Pulmonary artery endothelial cell (primary cell): ENCODE measurements around the gene PASK. TPM values are rescaled to one million over a fixed set of nuclear protein-coding genes. Genes with fewer than 3 reads are reported as not detected.

ENCODE experiments used
- DNase-seq: peaks from one replicate; pipeline ENCODE4 v3.0.0-alpha.2; 2011; ENCODE audit warnings: low read depth, low spot score
- total RNA-seq: library from RNA; depleted of rRNA; stranded (reverse); fragments of >200 nt; gene quantifications from 2 replicates; pipeline ENCODE4 v1.2.3, GENCODE V29; 2014

Gene PASK
- total RNA-seq, 1 donor from 2014 or later: 5.5 TPM

- no peak for DNase-seq
Observed at GRCh38 chr2:241180495-241180894, 31.2 kb upstream of the PASK start.

DNA sequence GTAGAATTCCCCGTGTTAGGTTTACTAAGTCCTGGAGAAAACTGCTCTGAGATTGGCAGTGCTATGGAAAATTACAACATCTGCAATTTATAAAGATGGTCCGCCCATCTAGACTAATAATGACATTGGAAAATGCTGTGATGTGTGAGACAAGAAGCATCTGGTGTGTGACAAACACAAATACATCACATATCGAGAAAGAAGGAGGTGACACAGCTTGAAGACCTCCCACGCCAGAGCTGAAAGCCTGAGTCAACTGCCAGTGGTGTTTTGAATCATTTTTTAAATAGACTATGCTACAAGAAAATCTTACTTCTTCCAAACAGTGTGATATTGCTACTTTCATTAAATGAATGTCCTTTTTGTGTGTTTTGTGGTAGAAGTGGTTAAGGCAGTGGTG, 30.6 kb upstream of the PASK start:
- DNase-seq: no peak

DNA sequence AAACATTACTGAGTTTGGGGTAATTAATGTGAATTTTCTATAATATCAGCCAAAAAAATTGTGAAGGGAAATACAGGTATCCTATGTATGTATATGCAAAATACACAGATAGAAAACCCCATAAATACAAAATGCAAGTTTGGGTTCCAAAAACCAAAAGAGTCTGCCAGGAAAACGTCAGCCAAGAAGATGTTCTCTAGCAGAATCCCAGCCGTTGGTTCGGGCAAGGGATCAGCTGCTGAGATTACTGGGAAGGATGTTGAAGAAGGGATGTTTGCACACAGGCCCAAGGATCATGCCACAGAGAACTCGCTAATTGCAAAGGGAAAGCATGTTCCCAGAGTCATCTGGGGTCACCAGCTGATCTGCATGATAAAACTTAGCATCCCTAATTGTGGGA, 29.7 kb upstream of the PASK start:
- no peak for DNase-seq

DNA sequence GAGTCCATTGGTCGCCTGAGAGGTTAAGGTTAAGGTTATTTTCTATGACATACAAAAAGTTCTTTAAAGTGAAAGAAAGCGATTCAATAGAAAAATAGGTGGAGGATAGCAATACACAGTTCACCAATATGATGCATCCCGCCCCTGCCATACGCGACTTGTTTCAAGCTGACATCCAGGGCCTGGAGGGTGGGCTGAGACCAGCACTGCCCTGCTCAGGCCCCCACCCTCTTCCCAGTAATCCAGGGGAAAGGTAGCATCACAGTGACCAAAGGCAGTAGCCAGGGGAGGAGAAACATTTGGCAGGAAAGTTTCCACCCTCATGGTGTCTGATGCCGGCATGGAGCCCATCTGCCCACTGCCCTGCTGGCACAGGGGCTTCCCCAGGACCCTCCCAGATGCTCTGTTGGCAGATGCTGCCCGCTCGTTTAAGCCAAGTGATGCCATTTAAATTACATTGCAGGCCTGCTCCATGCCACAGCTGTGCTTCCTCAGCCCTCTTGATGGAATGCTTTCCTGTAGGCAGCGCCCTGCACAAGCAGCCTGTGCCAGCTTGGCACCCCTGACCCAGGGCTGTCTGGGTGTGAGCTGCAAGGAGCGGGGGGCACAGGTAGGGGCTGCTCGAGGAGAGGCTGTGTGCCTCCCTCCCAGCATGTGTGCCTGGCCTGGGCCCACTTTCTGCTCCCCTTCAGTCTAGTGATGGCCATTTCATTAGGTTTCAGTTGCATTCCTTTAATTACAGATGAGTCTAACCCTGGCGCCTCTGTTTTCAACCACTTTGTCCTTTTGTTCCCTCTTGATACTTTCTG, 28.5 kb upstream of the PASK start:
- no peak for DNase-seq

DNA sequence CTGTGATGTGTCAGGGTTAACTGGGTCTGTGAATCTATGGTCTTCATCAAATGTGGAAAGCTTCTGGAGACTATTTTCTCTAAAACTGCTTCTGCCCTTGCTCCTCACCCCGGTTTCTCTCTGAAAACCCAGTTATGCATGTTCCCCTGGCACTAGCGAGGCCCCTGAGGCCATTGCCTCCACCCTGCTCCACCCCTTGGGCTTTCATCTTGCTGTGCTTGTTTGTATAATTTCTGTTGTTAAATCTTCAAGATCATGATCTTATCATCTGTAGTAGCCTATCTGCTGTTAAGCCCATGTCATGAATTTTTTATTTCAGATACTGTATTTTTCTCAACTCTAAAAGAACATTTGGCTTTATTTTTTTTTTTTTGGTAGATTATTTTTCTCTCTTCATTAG, 24.3 kb upstream of the PASK start:
- DNase-seq: no peak

DNA sequence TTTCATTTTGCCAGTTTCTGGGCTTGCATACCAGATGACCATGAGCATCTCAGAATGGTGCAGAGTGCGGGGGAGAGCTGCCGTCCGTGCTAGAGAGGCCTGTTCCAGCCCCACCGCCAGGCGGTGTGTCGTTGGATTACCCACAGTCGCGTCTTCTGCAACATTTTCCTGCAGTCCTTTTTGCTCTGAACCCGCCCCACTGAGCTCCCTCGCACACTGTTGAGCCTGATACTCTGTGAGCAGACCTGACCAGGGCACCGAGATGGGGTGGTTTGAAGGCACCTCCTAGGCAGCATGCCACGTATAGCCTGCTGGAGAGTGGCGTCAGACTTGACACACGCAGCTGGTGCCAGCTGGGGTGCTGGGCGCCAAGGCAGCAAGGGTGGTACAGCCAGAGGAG, 19.1 kb upstream of the PASK start:
- no peak for DNase-seq

- DNase-seq: no peak
Observed at GRCh38 chr2:241163601-241164118, 14.4 kb upstream of the PASK start.

DNA sequence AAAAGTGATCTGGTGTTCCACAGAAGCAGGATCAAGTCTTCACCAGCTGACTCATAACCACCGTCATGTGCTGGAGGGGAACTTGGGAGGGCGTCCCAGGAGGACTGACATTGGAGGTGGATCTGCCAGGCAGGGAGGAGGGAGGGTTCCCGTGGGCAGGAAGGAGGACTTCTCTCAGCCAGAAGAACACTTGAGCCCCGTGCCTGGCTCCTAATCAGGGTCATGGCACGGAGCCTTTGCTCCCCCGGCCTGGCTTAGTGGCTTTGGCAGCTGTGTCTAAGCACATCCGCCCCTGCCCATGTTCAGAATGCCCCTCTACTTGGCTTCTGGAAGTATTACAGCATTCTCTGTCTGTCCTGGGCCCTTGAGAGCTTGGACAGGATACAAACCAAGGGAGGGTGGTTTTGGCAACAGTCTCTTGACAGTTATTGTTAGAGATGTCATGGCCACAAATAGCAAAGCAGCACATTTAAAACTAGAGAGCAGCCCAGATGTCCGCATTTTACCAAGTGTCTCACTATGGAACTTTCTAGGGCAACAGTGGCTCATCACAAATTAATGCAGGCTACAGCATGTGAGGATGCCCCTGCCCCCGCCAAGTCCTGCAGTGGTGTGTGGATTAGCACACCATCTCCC, 12.5 kb upstream of the PASK start:
- no peak for DNase-seq

- DNase-seq: no peak
Observed at GRCh38 chr2:241160318-241160717, 11.0 kb upstream of the PASK start.

DNA sequence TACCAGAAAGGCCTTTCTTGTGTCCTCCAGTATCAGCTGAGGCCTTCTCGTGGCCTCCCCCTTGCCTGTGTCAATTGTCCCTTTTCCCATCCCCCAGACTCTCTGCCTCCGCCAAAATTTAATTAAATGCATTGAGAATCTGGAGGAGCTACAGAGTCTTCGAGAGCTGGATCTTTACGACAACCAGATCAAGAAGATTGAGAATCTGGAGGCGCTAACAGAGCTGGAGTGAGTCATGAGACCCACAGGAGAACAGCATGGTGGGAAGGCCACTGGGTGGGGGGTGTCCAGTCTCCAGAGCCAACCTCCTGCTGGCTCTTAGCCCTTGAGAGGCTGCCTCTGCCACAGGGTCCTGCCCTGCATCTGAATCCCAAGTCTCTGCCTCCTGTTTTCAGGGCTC, 9.8 kb upstream of the PASK start:
- DNase-seq: no peak

- DNase-seq: no peak
Observed at GRCh38 chr2:241158546-241158900, 9.3 kb upstream of the PASK start.

GRCh38 chr2:241157841-241158545, 8.7 kb upstream of the PASK start:
- no peak for DNase-seq

DNA sequence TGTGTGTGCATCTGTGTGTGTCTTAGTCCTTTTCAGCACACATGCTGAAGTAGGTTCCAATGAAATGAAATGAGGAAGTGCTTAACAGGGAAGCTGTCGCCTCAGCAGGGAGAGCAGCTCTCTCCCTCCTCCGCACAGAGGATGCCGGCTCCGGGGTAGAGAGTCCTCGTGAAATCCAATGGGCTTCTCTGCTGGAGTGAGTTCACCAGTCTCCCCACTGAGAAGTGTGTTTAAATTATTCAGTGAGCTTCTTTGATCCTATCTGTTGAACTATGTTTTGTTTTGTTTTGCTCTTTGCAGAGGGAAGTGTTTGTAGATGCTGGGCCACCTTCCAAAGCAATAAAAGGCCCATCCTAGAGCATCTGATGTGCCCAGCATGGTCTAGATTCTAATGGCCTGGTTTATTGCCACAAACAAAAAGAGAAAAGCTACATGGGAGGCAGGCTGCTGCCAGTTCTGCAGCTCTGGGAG, 7.7 kb upstream of the PASK start:
- no peak for DNase-seq

DNA sequence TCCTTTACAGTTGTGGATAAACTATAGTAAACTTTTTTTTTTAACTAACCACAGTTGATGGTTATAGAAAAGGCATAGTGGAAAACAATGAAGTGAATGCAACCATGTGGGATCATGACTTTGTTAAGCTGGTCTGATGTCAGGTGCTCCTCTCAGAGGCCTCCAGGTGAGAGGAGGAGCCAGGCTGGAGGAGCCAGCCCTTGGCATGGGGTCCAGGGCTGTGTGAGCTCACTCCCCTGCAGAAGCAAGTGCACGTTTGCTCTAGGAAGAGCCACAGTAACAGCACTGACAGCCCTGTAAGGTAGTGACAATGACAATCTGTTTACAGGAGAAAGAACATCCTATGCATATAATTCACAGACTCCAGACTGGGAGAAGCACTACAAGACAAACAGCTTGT, 6.7 kb upstream of the PASK start:
- no peak for DNase-seq

DNA sequence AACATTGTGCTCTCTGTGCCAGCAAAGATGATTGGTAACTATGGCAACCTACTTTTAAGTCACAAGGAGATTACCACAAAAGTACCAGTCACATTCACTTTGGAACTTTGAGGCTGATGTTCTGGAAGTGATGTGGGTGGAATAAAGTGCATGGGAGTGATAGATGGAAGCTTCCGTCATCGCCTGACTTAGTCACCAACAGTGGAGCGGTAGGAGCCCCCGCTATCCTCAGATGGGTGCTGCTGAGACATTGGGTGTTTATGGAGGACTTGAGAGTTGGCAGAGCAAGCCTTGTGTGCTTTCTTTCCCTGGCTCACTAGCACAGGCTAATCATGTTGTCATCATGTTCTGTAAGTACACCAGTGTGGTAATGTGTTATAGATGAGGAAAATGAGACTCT, 5.6 kb upstream of the PASK start:
- DNase-seq: no peak

- DNase-seq: no peak
Observed at GRCh38 chr2:241153616-241154015, 4.3 kb upstream of the PASK start.

DNA sequence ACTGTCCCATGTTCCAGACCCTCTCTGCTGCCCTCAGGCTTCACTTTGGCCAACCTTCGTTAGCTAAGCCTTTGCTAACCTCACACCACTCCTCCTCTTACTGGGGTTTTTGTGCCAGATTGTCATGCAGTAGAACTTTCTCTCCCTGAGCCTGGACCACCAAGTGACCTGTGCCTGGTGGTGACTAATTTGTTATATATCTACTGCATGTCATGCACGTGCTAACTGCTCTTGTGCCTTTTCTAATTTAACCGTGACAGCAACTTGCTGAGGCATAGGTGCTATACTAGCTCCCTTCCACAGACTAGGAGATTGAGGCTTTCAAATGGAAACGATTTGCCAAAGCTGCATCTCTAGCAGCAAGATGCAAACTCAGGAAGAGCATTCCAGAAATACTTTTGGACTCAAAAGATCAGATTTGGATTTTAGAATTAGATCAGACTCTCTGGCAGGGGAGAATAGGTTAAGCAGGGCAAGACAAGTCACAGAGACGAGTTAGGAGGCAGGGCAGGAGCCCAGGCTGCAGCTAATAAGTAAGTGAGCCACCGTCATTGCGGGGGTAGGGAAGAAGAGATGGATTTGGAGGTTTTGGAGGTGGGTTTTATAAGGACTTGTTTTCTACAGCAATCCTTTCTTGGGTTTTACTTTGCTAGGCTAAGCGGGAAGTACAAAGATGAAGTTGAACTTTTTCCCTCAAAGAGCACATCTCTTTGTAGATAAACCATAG, 2.8 kb upstream of the PASK start:
- DNase-seq: no peak

DNA sequence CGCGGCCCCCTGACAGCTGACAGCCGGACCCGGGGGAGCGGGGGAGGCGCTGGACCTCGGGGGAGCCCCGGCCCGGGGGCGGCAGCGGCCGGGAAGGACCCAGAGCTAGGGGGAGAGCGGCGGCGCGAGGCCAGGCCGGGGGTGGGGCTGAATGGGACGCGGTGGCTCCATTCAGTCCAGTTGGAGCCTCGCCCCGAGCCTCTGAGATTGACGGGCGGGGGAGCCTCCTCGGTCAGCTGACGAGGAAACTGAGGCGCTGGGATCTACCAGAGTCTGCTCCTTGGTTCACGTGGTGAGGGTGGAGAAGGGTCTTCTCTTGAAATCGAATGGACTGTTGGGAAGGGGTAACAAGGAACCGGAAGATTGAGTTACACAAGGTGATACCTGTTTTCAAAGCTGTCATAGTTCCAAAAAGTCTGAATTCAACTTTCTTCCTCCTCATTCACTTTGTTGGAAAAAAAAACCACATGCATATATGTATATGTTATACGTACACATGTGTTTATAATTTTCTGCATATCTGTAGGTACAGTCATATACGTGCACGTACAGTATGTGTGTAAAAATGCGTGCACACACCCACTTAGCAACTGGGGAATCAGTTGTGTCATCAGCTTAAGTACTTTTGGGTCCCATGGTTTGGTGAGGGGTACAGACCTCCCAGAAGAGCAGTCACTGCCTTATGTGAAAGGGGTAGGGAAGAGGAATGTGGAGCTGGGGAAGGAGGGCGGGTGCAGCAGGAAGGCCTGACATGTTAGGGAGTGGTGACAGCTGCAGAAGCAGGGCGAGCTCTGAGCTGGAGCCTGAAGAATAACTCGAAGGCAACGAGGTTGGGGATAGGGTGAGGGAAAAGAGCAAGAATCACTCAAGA, 1.6 kb upstream of the PASK start:
- no peak for DNase-seq

DNA sequence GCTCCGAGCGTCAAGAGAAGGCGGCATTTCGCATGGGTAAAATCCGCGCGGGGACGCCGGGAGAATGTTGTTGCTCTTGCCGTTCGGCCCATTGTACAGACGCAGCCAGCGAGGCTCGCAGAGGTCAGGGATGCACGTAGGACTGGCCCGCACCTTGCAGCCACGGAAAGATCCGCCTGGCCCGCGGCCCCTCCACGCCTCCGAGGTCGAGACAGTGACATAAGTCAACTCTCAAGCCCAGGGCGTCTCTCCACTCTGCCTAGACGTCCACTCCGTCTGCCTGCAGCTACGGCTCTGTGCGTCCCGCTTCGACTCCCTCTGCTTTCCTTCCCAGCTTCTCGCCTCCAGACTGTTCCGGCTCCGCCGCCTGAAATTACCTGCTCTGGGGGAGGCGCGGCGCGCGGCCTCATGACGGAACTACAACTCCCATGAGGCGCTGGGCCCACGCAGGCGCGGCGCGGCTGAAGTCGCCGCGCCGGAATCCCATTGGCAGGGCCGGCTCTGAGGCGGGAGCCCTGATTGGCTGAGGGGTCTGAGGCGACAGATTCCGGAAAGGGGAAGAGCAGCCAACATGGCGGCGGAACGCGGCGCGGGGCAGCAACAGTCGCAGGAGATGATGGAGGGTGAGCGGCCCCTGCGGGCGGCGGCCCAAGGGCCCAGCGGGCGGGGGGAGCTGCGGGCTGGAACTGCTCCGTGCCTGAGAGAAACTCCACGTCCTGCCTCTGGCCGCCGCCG, 820 bp upstream of the PASK start, which contains the start of gene PPP1R7:
PPP1R7 (plus strand) TSS at position 543 of the 735 bp plus-strand sequence; CDS start at position 572, 29 bp downstream.
- DNase-seq: peak; percentile 72

GRCh38 chr2:241149675-241149924, 328 bp upstream of the PASK start:
- no peak for DNase-seq
